SK-N-SH (cell line): ENCODE data around the gene H2BK1. TPM values are rescaled to one million over a fixed set of nuclear protein-coding genes. Genes with fewer than 3 reads are reported as not detected.

Source experiments
- CTCF ChIA-PET: fragments of 300-600, 350-600 bp; formaldehyde crosslinking; extraction: SDS; loops from one replicate; lab custom pipeline; 2021; lab: Yijun Ruan, JAX
- POLR2A ChIA-PET: fragments of 350-600 bp; sonication (Branson Sonifier 250); formaldehyde crosslinking; extraction: SDS; loops from one replicate; lab custom pipeline; 2020; ENCODE audit warnings: antibody characterized with exemption, inconsistent platforms; lab: Yijun Ruan, JAX
- DNase-seq: peaks from one replicate; pipeline ENCODE4 v3.0.0; 2012
- H2AFZ ChIP-seq: fragments of 200-600 bp; sonication (generic); 2 replicates; pipeline ENCODE4 v1.8.1; 2016; ENCODE audit warnings: antibody characterized with exemption, mild to moderate bottlenecking, low read depth
- H3F3A ChIP-seq: fragments of 200-600 bp; sonication (generic); replicated peaks from 2 replicates; pipeline ENCODE3; 2016; ENCODE audit warnings: antibody characterized with exemption, mild to moderate bottlenecking; ENCODE audit not compliant: insufficient read depth
- H3K27ac ChIP-seq, 2 experiments: fragments of 200-500 bp in 1 of 2; fragments of 200-600 bp in 1 of 2; sonication (Bioruptor generic) in 1 of 2; sonication (generic), shearing (Covaris generic) in 1 of 2; 2 replicates each; pipeline versions ENCODE4 v1.5.1 to v1.6.1; 2014 to 2016; ENCODE audit warnings: low read depth in 2 of 2, inconsistent platforms in 1 of 2, low read length in 1 of 2, mild to moderate bottlenecking in 1 of 2, mixed read lengths in 1 of 2
- H3K27me3 ChIP-seq: fragments of 200-600 bp; sonication (generic), shearing (Covaris generic); 2 replicates; pipeline ENCODE4 v1.6.1; 2016; ENCODE audit warnings: mixed run types; ENCODE audit not compliant: insufficient read depth
- H3K36me3 ChIP-seq, 2 experiments: fragments of 200-500 bp in 1 of 2; fragments of 200-600 bp in 1 of 2; sonication (Bioruptor generic) in 1 of 2; sonication (generic) in 1 of 2; replicated peaks in 1 of 2; 2 replicates each; pipeline versions ENCODE3 to v1.5.1; 2014 to 2016; ENCODE audit warnings: low read length in 1 of 2, mild to moderate bottlenecking in 1 of 2; ENCODE audit not compliant: insufficient read depth in 2 of 2, control insufficient read depth in 1 of 2
- H3K4me1 ChIP-seq, 2 experiments: fragments of 200-500 bp in 1 of 2; fragments of 200-600 bp in 1 of 2; sonication (Bioruptor generic) in 1 of 2; sonication (generic), shearing (Covaris generic) in 1 of 2; 2 replicates each; pipeline versions ENCODE4 v1.5.1 to v1.6.1; 2014 to 2016; ENCODE audit warnings: low read depth in 1 of 2, low read length in 1 of 2, mixed run types in 1 of 2; ENCODE audit not compliant: insufficient read depth in 2 of 2, control insufficient read depth in 1 of 2
- H3K4me2 ChIP-seq: fragments of 200-600 bp; sonication (generic), shearing (Covaris generic); 2 replicates; pipeline ENCODE4 v1.6.1; 2017; ENCODE audit warnings: mixed run types
- H3K4me3 ChIP-seq, 2 experiments: fragments of 200-500 bp in 1 of 2; fragments of 200-600 bp in 1 of 2; sonication (Bioruptor generic) in 1 of 2; sonication (generic), shearing (Covaris generic) in 1 of 2; 2 replicates each; pipeline versions ENCODE4 v1.5.1 to v1.8.1; 2014 to 2016; ENCODE audit warnings: low read depth in 2 of 2, inconsistent platforms in 1 of 2, low read length in 1 of 2, mild to moderate bottlenecking in 1 of 2, mixed read lengths in 1 of 2, moderate library complexity in 1 of 2
- H3K79me2 ChIP-seq: fragments of 200-600 bp; sonication (generic); 2 replicates; pipeline ENCODE4 v1.8.1; 2017; ENCODE audit warnings: mild to moderate bottlenecking; ENCODE audit not compliant: insufficient read depth
- H3K9ac ChIP-seq: fragments of 200-600 bp; sonication (generic); 2 replicates; pipeline ENCODE4 v1.6.1; 2017; ENCODE audit warnings: mixed run types
- H3K9me2 ChIP-seq: fragments of 200-600 bp; sonication (generic); 2 replicates; pipeline ENCODE4 v1.6.1; 2017; ENCODE audit warnings: mixed run types
- H3K9me3 ChIP-seq: fragments of 200-600 bp; sonication (generic); 2 replicates; pipeline ENCODE4 v1.6.1; 2017; ENCODE audit warnings: mixed run types, mild to moderate bottlenecking, moderate library complexity
- H4K20me1 ChIP-seq: fragments of 200-600 bp; sonication (generic); 2 replicates; pipeline ENCODE4 v1.6.1; 2017; ENCODE audit warnings: mild to moderate bottlenecking, mixed run types; ENCODE audit not compliant: insufficient read depth
- CHD2 ChIP-seq: fragments of 150-350 bp; IDR thresholded peaks from 2 replicates; pipeline ENCODE4 v1.6.1; 2018; ENCODE audit warnings: low read length; ENCODE audit not compliant: partially characterized antibody
- EZH2phosphoT487 ChIP-seq: fragments of 200-600 bp; sonication (generic); IDR thresholded peaks from 2 replicates; pipeline ENCODE4 v1.6.1; 2017; ENCODE audit warnings: low read depth, mixed run types, mild to moderate bottlenecking, antibody characterized with exemption, moderate library complexity, borderline replicate concordance
- FOSL2 ChIP-seq: IDR thresholded peaks from 2 replicates; pipeline ENCODE4 v1.4.0; 2012; ENCODE audit warnings: low read depth, mild to moderate bottlenecking, moderate library complexity, borderline replicate concordance
- FOXJ3 ChIP-seq: sonication (generic); formaldehyde crosslinking; IDR thresholded peaks from 2 replicates; pipeline ENCODE4 v1.5.1; 2020; ENCODE audit warnings: mild to moderate bottlenecking, missing genetic modification reagents
- FOXM1 ChIP-seq: IDR thresholded peaks from 2 replicates; pipeline ENCODE4 v1.4.0; 2012; ENCODE audit warnings: low read depth, mild to moderate bottlenecking
- MEF2A ChIP-seq: IDR thresholded peaks from 2 replicates; pipeline ENCODE4 v1.4.0; 2012; ENCODE audit warnings: low read depth, borderline replicate concordance
- MXI1 ChIP-seq: IDR thresholded peaks from 2 replicates; pipeline ENCODE4 v1.6.1; 2012; ENCODE audit warnings: mild to moderate bottlenecking, low read depth, low read length, improper control_type of control experiment
- NFIC ChIP-seq: IDR thresholded peaks from 2 replicates; pipeline ENCODE4 v1.4.0; 2012; ENCODE audit warnings: borderline replicate concordance
- RXRA ChIP-seq: IDR thresholded peaks from 2 replicates; pipeline ENCODE4 v1.4.0; 2012; ENCODE audit warnings: low read depth, mild to moderate bottlenecking, borderline replicate concordance
- SIN3A ChIP-seq: IDR thresholded peaks from 2 replicates; pipeline ENCODE4 v1.6.1; 2012; ENCODE audit warnings: low read depth, mild to moderate bottlenecking, low read length, moderate library complexity, borderline replicate concordance
- TAF1 ChIP-seq: IDR thresholded peaks from 2 replicates; pipeline ENCODE4 v1.6.1; 2012; ENCODE audit warnings: low read depth, mild to moderate bottlenecking, low read length, moderate library complexity, borderline replicate concordance
- TEAD4 ChIP-seq: IDR thresholded peaks from 2 replicates; pipeline ENCODE4 v1.4.0; 2012; ENCODE audit warnings: mild to moderate bottlenecking, borderline replicate concordance; ENCODE audit not compliant: insufficient read depth
- YY1 ChIP-seq: IDR thresholded peaks from 2 replicates; pipeline ENCODE4 v1.4.0; 2012; ENCODE audit warnings: low read depth, mild to moderate bottlenecking
- WGBS: methylation state at CpG from one replicate; pipeline ENCODE4 v1.1.6; 2017; ENCODE audit warnings: low lambda C conversion rate; 5-methylcytosine and 5-hydroxymethylcytosine counted together
- polyA plus RNA-seq, 3 experiments: library from polyadenylated mRNA; depleted of rRNA; stranded (reverse); fragments of >200 nt; gene quantifications; 2 replicates each; pipeline ENCODE4 v1.2.3, GENCODE V29; 2012
- TF ChIP-seq, protein P1 (sequence below): IDR thresholded peaks from 2 replicates; pipeline ENCODE4 v1.6.1; 2012; ENCODE audit warnings: mild to moderate bottlenecking, low read depth, low read length, moderate library complexity
- TF ChIP-seq, protein P2 (sequence below): fragments of 150-350 bp; IDR thresholded peaks from 2 replicates; pipeline ENCODE4 v1.6.1; 2016; ENCODE audit warnings: mild to moderate bottlenecking, low read depth, low read length
- TF ChIP-seq, protein P3 (sequence below): IDR thresholded peaks from 2 replicates; pipeline ENCODE4 v1.4.0; 2012; ENCODE audit warnings: low read depth, borderline replicate concordance
- TF ChIP-seq, protein P4 (sequence below): IDR thresholded peaks from 2 replicates; pipeline ENCODE4 v1.4.0; 2012; ENCODE audit warnings: low read depth, borderline replicate concordance

H2BK1 gene
- polyA plus RNA-seq, 1 of the 3 experiments (the other 2 are of a cell fraction), result not detected

DNA sequence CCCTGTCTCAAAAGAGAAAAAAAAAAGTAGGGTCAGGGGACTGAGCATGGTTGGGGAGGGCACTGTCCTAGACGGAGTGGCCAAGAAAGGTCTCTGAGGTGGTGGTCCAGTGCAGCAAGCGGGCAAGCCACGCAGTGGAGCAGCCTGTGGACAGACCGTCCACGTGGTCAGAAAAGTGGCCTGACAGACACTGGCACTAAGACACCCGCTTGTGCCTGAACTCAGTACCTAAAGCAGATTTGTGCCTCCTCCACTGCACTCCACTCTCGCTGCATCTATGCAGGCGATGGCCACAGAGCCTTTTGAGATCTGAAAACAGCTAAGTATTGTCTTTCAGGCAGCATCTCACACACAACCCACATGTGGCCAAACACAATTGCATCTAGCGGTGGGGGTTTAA lies 32.1 kb downstream of the H2BK1 start (continued):
- TF ChIP-seq, protein P1, sequence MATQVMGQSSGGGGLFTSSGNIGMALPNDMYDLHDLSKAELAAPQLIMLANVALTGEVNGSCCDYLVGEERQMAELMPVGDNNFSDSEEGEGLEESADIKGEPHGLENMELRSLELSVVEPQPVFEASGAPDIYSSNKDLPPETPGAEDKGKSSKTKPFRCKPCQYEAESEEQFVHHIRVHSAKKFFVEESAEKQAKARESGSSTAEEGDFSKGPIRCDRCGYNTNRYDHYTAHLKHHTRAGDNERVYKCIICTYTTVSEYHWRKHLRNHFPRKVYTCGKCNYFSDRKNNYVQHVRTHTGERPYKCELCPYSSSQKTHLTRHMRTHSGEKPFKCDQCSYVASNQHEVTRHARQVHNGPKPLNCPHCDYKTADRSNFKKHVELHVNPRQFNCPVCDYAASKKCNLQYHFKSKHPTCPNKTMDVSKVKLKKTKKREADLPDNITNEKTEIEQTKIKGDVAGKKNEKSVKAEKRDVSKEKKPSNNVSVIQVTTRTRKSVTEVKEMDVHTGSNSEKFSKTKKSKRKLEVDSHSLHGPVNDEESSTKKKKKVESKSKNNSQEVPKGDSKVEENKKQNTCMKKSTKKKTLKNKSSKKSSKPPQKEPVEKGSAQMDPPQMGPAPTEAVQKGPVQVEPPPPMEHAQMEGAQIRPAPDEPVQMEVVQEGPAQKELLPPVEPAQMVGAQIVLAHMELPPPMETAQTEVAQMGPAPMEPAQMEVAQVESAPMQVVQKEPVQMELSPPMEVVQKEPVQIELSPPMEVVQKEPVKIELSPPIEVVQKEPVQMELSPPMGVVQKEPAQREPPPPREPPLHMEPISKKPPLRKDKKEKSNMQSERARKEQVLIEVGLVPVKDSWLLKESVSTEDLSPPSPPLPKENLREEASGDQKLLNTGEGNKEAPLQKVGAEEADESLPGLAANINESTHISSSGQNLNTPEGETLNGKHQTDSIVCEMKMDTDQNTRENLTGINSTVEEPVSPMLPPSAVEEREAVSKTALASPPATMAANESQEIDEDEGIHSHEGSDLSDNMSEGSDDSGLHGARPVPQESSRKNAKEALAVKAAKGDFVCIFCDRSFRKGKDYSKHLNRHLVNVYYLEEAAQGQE, result no peak
- TF ChIP-seq SIN3A (no peak), NFIC (no peak), MXI1 (no peak)

DNA sequence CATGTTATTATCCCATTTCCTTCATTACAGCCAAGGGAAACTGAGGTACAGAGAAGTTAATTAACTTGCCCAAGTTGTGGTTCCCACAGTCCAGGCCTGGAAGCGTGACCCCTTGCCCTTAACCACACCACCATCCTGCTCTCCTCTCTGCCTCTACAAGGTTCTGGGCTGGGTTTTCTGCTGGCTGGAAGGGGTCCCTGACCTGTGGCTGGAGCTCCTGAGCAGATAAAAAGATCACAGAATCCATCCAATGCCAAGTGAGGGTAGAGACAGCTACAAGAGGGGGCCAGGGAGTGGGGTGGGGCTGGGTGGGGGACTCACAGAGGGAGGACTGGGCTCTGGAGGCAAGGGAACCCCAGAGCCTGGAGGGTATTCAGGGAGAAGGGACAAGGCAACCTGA lies 33.0 kb downstream of the H2BK1 start:
- peaks cover 58% of the 10 kb centered on the region for H3K27me3 ChIP-seq
- H3K9me3 ChIP-seq, result no peaks in the 10 kb centered on the region
- no peak overlapping the region for H3K27ac ChIP-seq
- no peaks in the 10 kb centered on the region for H4K20me1 ChIP-seq
- H3K4me3 ChIP-seq, result no peak overlapping the region
- WGBS, result 29% methylated on average over 1 of the region's 1 CpG
- no peaks in the 10 kb centered on the region for H3K9me2 ChIP-seq
- DNase-seq, result peak; percentile 30
- H2AFZ ChIP-seq, result no peak overlapping the region
- H3K9ac ChIP-seq, result no peak overlapping the region
- TF ChIP-seq FOXJ3 (CRISPR knock-in tag) (no peak), EZH2phosphoT487 (no peak), RXRA (no peak), FOXM1 (no peak), FOSL2 (no peak), NFIC (no peak), MEF2A (no peak), YY1 (no peak), TAF1 (no peak), CHD2 (no peak), TEAD4 (no peak)
- TF ChIP-seq, protein P2, sequence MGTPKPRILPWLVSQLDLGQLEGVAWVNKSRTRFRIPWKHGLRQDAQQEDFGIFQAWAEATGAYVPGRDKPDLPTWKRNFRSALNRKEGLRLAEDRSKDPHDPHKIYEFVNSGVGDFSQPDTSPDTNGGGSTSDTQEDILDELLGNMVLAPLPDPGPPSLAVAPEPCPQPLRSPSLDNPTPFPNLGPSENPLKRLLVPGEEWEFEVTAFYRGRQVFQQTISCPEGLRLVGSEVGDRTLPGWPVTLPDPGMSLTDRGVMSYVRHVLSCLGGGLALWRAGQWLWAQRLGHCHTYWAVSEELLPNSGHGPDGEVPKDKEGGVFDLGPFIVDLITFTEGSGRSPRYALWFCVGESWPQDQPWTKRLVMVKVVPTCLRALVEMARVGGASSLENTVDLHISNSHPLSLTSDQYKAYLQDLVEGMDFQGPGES, result no peak
- TF ChIP-seq, protein P3, sequence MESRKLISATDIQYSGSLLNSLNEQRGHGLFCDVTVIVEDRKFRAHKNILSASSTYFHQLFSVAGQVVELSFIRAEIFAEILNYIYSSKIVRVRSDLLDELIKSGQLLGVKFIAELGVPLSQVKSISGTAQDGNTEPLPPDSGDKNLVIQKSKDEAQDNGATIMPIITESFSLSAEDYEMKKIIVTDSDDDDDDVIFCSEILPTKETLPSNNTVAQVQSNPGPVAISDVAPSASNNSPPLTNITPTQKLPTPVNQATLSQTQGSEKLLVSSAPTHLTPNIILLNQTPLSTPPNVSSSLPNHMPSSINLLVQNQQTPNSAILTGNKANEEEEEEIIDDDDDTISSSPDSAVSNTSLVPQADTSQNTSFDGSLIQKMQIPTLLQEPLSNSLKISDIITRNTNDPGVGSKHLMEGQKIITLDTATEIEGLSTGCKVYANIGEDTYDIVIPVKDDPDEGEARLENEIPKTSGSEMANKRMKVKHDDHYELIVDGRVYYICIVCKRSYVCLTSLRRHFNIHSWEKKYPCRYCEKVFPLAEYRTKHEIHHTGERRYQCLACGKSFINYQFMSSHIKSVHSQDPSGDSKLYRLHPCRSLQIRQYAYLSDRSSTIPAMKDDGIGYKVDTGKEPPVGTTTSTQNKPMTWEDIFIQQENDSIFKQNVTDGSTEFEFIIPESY, result no peak
- TF ChIP-seq, protein P1, result no peak
- TF ChIP-seq, protein P4, sequence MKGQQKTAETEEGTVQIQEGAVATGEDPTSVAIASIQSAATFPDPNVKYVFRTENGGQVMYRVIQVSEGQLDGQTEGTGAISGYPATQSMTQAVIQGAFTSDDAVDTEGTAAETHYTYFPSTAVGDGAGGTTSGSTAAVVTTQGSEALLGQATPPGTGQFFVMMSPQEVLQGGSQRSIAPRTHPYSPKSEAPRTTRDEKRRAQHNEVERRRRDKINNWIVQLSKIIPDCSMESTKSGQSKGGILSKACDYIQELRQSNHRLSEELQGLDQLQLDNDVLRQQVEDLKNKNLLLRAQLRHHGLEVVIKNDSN, result no peak
- no peaks in the 10 kb centered on the region for H3K36me3 ChIP-seq
- H3F3A ChIP-seq, result no peaks in the 10 kb centered on the region
- no peak overlapping the region for H3K4me2 ChIP-seq
- H3K79me2 ChIP-seq, result no peaks in the 10 kb centered on the region
- H3K4me1 ChIP-seq, result no peaks in the 10 kb centered on the region
- ChIA-PET CTCF (interaction anchor here (0.6 to 9.8 kb wide), 6 partner anchors 11 to 1367 kb away, joined by 3 to 86 read pairs (median 7); partner anchors contain the start of gene GBX1), POLR2A (interaction anchor here (0.6 kb wide), 1 partner anchor 50 kb away, joined by 3 read pairs; the partner anchor contains the start of gene ABCF2)
